Naive B cell (primary cell): ENCODE data around the gene GNA12. TPM values are rescaled to one million over a fixed set of nuclear protein-coding genes. Genes with fewer than 3 reads are reported as not detected.
A peak's percentile ranks its signal among the peaks of the same experiment; 100 is the strongest.

ENCODE experiments used
- ATAC-seq, 2 donors: fragments of 150-1000 bp; cut with Tn5 transposase; 2 replicates each; pipeline ENCODE4 v1.10.0; 2021; ENCODE audit warnings: low read depth in 2 of 2, mild to moderate bottlenecking in 2 of 2, moderate library complexity in 2 of 2
- DNase-seq: peaks from one replicate; pipeline ENCODE4 v3.0.0; 2022
- H3K27ac Mint-ChIP-seq, 6 donors: one replicate each; pipeline ENCODE4 v1.8.0; 2020 to 2022; ENCODE audit warnings: mild to moderate bottlenecking in 6 of 6, mixed read lengths in 6 of 6, moderate library complexity in 5 of 6, inconsistent platforms in 2 of 6
- H3K27me3 Mint-ChIP-seq, 3 donors: one replicate each; pipeline ENCODE4 v1.8.0; 2021 to 2022; ENCODE audit warnings: mixed read lengths in 3 of 3, mild to moderate bottlenecking in 1 of 3
- H3K36me3 Mint-ChIP-seq, 2 donors: one replicate each; pipeline ENCODE4 v1.8.0; 2020 to 2022; ENCODE audit warnings: mixed read lengths in 2 of 2, inconsistent platforms in 1 of 2, mild to moderate bottlenecking in 1 of 2
- H3K4me1 Mint-ChIP-seq, 3 donors: one replicate each; pipeline ENCODE4 v1.8.0; 2020 to 2022; ENCODE audit warnings: mixed read lengths in 3 of 3, inconsistent platforms in 1 of 3, mild to moderate bottlenecking in 1 of 3, moderate library complexity in 1 of 3
- H3K4me3 Mint-ChIP-seq, 8 donors: one replicate each; pipeline ENCODE4 v1.8.0; 2020 to 2022; ENCODE audit warnings: mild to moderate bottlenecking in 8 of 8, mixed read lengths in 8 of 8, moderate library complexity in 8 of 8, inconsistent platforms in 2 of 8
- H3K9me3 Mint-ChIP-seq, 7 donors: one replicate each; pipeline ENCODE4 v1.8.0; 2020 to 2022; ENCODE audit warnings: mixed read lengths in 7 of 7, mild to moderate bottlenecking in 5 of 7, inconsistent platforms in 2 of 7, moderate library complexity in 1 of 7
- polyA plus RNA-seq, 6 donors: library from polyadenylated mRNA; unstranded; fragments of 300-500 nt; fragmentation: Illumina TruSeq; gene quantifications; one replicate each; pipeline ENCODE4 v1.2.3, GENCODE V29; 2021; ENCODE audit warnings: low read depth in 6 of 6

GNA12 gene
- polyA plus RNA-seq, 6 donors from 2014 or later, result 26.6 to 43.8 (median 34.8) TPM

DNA sequence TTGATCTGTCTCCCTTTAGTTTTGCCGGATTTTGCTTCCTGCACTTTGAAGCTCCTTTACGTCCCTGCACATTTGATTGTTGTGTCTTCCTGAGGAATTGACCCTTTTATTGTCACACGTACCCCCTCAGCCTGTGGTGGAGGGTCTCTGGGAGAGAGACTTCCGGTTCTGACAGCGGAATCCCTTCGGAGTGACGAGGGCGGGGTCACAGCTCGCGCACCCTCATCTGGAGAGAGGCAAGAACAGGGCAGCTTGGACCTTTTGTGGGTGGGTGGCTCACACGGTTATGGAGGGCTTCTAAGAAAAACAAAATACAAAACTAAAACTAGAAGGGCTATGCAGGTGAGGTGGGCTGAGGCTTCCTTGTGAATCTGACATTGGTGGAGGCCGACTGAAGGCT lies 130.1 kb downstream of the GNA12 start:
- Mint-ChIP-seq H3K9me3 (no peaks in the 10 kb centered on the region), H3K36me3 (peaks cover 0 to 5% of the 10 kb centered on the region in 2 donors), H3K4me1 (peaks cover 64 to 73% (median 71%) of the 10 kb centered on the region in 3 donors), H3K27me3 (no peaks in the 10 kb centered on the region), H3K4me3 (peak overlapping the region in 3 of 8 donors; percentile 29 to 45 (median 44)), H3K27ac (peak overlapping the region in 4 of 6 donors; percentile 32 to 84 (median 60))
- no peak for DNase-seq
- ATAC-seq, result no peak

DNA sequence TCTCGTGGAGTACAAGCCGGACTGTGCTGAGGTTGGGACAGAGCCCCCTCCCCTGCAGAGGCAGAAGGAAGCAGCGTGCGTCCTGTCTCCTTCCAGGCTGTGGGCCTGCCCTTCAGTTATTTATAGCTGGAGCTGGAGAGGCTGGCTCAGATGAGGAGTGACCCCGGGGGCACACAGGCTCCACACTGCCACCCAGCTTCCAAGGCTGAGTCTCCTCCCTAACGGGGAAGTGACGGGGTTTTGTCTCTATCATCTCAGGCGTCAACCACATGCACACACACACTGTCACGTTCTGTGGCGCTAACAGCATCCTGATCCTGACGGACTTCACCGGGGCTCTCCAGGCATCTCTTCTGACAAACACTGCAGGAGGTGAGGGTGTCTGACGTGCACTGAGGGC lies 130.7 kb downstream of the GNA12 start:
- H3K36me3 Mint-ChIP-seq, result peaks cover 0 to 5% of the 10 kb centered on the region in 2 donors
- no peaks in the 10 kb centered on the region for H3K27me3 Mint-ChIP-seq

DNA sequence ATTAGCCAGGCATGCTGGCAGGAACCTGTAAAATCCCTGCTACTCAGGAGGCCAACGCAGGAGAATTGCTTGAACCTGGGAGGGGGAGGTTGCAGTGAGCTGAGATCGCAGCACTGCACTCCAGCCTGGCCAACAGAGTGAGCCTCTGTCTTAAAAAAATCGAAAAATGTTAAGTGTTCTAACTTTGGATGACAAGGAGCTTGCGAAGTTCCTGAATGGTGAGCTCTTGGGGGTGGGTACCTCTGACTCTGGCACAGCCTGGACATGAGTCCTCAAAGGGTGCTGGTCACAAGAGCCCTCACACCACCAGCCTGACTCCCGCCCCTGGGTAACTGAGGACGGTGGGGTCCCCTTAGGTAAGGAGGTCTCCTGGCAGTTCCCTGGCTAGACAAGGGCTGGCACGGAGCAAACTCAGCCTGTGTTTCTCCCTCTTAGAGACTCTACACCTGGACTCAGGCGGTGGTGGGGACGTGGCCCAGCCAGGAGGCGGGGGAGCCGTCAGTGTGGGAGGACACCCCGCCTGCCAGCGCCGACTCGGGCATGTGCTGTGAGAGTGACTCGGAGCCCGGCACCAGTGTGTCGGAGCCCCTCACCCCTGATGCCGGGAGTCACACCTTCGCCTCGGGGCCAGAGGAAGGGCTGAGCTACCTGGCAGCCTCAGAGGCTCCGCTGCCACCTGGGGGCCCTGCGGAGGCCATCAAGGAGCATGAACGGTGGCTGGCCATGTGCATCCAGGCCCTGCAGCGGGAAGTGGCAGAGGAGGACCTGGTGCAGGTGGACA lies 132.0 kb downstream of the GNA12 start:
- H3K9me3 Mint-ChIP-seq, result no peaks in the 10 kb centered on the region
- H3K36me3 Mint-ChIP-seq, result peaks cover 0 to 5% of the 10 kb centered on the region in 2 donors
- H3K4me3 Mint-ChIP-seq, result peak overlapping the region in 2 of 8 donors; percentile 16 to 19
- no peaks in the 10 kb centered on the region for H3K27me3 Mint-ChIP-seq
- DNase-seq, result no peak
- peak overlapping the region in 4 of 6 donors; percentile 56 to 93 (median 67) for H3K27ac Mint-ChIP-seq
- no peak for ATAC-seq
- peaks cover 46 to 57% (median 52%) of the 10 kb centered on the region in 3 donors for H3K4me1 Mint-ChIP-seq

More for the DNA sequence above, 130.7 kb downstream of the GNA12 start:
- ATAC-seq, result no peak
- H3K9me3 Mint-ChIP-seq, result no peaks in the 10 kb centered on the region
- DNase-seq, result no peak
- peaks cover 58 to 67% (median 65%) of the 10 kb centered on the region in 3 donors for H3K4me1 Mint-ChIP-seq
- peak overlapping the region in 3 of 6 donors; percentile 9 to 84 (median 54) for H3K27ac Mint-ChIP-seq
- peak overlapping the region in 2 of 8 donors; percentile 45 to 69 for H3K4me3 Mint-ChIP-seq

DNA sequence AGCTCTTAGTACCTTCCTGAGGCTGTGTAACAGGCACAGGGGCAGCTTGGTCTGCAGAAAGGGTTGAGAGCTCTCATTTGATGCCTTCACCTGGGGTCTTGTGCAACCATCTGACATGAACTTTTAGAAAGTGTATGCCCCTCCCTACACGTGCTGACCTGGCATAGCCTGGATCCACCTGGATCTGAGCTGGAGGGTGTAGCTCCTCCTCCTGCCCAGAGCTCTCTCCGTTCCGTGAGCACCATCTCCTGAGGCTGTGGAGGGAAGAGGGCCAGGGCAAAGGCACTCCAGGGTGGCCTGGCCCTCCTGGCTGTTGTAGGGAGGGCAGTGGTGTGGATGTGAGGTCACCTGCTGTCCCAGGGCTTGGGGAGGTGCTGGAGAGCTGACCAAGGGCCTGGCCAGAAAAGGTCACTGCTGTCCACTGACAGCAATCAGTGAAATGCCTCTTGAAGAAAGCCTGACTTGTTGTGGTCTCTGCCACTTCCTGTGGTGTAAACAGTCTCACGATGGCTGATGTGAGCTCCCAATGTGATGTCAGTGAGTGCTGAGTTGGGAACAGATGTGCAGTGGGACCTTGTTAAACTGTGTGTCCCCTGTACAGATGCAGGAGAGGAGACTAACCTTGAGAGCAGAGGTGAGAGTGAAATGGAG lies 133.1 kb downstream of the GNA12 start:
- Mint-ChIP-seq H3K36me3 (peaks cover 0 to 5% of the 10 kb centered on the region in 2 donors), H3K4me1 (peaks cover 38 to 48% (median 41%) of the 10 kb centered on the region in 3 donors), H3K27ac (peak overlapping the region; percentile 74 to 98 (median 94)), H3K9me3 (no peaks in the 10 kb centered on the region), H3K4me3 (peak overlapping the region; percentile 79 to 96 (median 88)), H3K27me3 (no peaks in the 10 kb centered on the region)
- DNase-seq, result no peak
- peak in 1 of 2 donors; percentile 11 for ATAC-seq

- ATAC-seq, result peak; percentile 79
- peaks cover 0 to 5% of the 10 kb centered on the region in 2 donors for H3K36me3 Mint-ChIP-seq
- peak overlapping the region; percentile 93 to 98 (median 96) for H3K27ac Mint-ChIP-seq
- H3K4me3 Mint-ChIP-seq, result peak overlapping the region; percentile 79 to 96 (median 88)
- peak; percentile 74 for DNase-seq
- H3K27me3 Mint-ChIP-seq, result no peaks in the 10 kb centered on the region
- H3K4me1 Mint-ChIP-seq, result peaks cover 30 to 40% (median 34%) of the 10 kb centered on the region in 3 donors
- H3K9me3 Mint-ChIP-seq, result no peaks in the 10 kb centered on the region
Observed at GRCh38 chr7:2710286-2710655, 133.8 kb downstream of the GNA12 start.

GRCh38 chr7:2709553-2710285 lies 134.4 kb downstream of the GNA12 start:
- peak; percentile 71 to 77 for ATAC-seq
- Mint-ChIP-seq H3K27me3 (no peaks in the 10 kb centered on the region), H3K9me3 (no peaks in the 10 kb centered on the region), H3K4me3 (peak overlapping the region; percentile 79 to 96 (median 88)), H3K4me1 (peaks cover 25 to 35% (median 28%) of the 10 kb centered on the region in 3 donors), H3K27ac (peak overlapping the region; percentile 93 to 98 (median 96)), H3K36me3 (peaks cover 0 to 5% of the 10 kb centered on the region in 2 donors)
- DNase-seq, result peak; percentile 75

DNA sequence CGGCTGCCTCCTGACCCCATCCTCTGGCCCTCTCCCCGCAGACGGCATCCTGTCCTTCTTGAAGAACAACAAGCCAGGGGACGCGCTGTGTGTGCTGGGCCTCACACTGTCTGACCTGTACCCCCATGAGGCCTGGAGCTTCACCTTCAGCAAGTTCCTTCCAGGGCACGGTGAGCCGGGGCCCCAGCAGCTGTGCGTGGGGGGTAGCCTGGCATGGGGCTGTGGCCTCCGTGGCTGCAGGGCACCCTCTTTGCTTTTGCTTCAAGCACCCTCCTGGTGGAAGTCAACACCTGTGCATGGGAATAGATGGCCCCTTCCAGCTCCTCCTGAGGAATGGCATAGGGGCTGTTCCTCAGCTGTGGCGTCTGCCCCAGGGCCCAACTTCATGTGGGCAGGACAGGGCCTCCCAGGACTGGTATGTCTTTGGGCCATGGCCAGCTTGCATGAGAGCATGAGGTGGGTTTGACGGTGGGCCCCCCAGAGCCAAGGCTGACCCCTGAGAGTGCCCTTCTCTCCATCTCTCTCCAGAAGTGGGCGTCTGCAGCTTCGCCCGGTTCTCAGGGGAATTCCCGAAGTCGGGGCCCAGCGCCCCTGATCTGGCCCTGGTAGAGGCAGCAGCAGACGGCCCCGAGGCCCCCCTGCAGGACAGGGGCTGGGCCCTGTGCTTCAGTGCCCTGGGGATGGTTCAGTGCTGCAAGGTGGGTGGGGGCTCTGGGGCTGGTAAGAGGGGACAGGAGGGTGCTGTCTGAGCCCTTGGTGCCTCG lies 135.4 kb downstream of the GNA12 start:
- DNase-seq (no peak), ATAC-seq (no peak)
- peaks cover 0 to 2% of the 10 kb centered on the region in 2 donors for H3K36me3 Mint-ChIP-seq
- H3K4me3 Mint-ChIP-seq, result peak overlapping the region in 5 of 8 donors; percentile 34 to 96 (median 84)
- peak overlapping the region in 3 of 6 donors; percentile 15 to 93 (median 59) for H3K27ac Mint-ChIP-seq
- no peaks in the 10 kb centered on the region for H3K27me3 Mint-ChIP-seq
- H3K9me3 Mint-ChIP-seq, result no peaks in the 10 kb centered on the region
- peaks cover 21 to 25% (median 22%) of the 10 kb centered on the region in 3 donors for H3K4me1 Mint-ChIP-seq

GRCh38 chr7:2708041-2708440 lies 136.1 kb downstream of the GNA12 start:
- H3K27me3 Mint-ChIP-seq, result no peaks in the 10 kb centered on the region
- DNase-seq (no peak), ATAC-seq (no peak)
- H3K4me3 Mint-ChIP-seq, result no peak overlapping the region
- H3K9me3 Mint-ChIP-seq, result no peaks in the 10 kb centered on the region
- H3K27ac Mint-ChIP-seq, result peak overlapping the region in 2 of 6 donors; percentile 11 to 24
- no peaks in the 10 kb centered on the region for H3K36me3 Mint-ChIP-seq
- peaks cover 21 to 22% (median 22%) of the 10 kb centered on the region in 3 donors for H3K4me1 Mint-ChIP-seq

- ATAC-seq (no peak), DNase-seq (no peak)
- Mint-ChIP-seq H3K4me1 (peaks cover 21 to 22% (median 22%) of the 10 kb centered on the region in 3 donors), H3K4me3 (peak overlapping the region in 1 of 8 donors; percentile 16), H3K36me3 (no peaks in the 10 kb centered on the region), H3K9me3 (no peaks in the 10 kb centered on the region), H3K27ac (peak overlapping the region in 1 of 6 donors; percentile 11), H3K27me3 (peaks cover under 1 to 1% (median 1%) of the 10 kb centered on the region in 3 donors)
Observed at GRCh38 chr7:2707481-2707880, 136.6 kb downstream of the GNA12 start.

DNA sequence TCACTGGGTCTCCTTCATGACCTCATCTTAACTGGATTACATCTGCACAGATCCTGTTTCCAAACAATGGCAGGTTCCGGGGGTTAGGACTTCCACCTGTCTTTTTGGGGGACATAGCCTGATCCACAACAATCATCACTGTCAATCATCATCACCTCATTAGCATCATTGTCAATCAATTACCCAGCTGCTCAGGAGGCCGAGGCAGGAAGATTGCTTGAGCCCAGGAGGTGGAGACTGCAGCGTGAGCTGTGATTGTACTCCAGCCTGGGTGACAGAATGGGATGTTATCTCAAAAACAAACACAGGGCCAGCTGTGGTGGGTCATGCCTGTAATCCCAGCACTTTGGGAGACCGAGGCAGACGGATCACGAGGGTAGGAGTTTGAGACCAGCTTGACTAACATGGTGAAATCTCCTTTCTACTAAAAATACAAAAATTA lies 137.4 kb downstream of the GNA12 start:
- ATAC-seq, result no peak
- Mint-ChIP-seq H3K4me1 (peaks cover 21 to 22% (median 22%) of the 10 kb centered on the region in 3 donors), H3K4me3 (no peak overlapping the region), H3K36me3 (no peaks in the 10 kb centered on the region), H3K27me3 (peaks cover 4 to 8% (median 6%) of the 10 kb centered on the region in 3 donors), H3K9me3 (no peaks in the 10 kb centered on the region), H3K27ac (peak overlapping the region in 1 of 6 donors; percentile 84)
- no peak for DNase-seq

GRCh38 chr7:2705371-2706096 lies 138.6 kb downstream of the GNA12 start:
- ATAC-seq (no peak), DNase-seq (no peak)
- Mint-ChIP-seq H3K4me3 (no peak overlapping the region), H3K27me3 (peaks cover 4 to 14% (median 12%) of the 10 kb centered on the region in 3 donors), H3K9me3 (no peaks in the 10 kb centered on the region), H3K36me3 (no peaks in the 10 kb centered on the region), H3K27ac (peak overlapping the region in 5 of 6 donors; percentile 26 to 90 (median 53)), H3K4me1 (peaks cover 13% of the 10 kb centered on the region in 3 donors)

- Mint-ChIP-seq H3K9me3 (no peaks in the 10 kb centered on the region), H3K4me1 (peaks cover 15 to 18% (median 18%) of the 10 kb centered on the region in 3 donors), H3K36me3 (no peaks in the 10 kb centered on the region), H3K27ac (no peak overlapping the region), H3K4me3 (peak overlapping the region in 1 of 8 donors; percentile 72), H3K27me3 (peaks cover 4 to 33% (median 16%) of the 10 kb centered on the region in 3 donors)
- ATAC-seq (no peak), DNase-seq (no peak)
Observed at GRCh38 chr7:2702594-2702957, 141.5 kb downstream of the GNA12 start.
